ENCODE results near the gene PARD3B.

PARD3B gene

DNA sequence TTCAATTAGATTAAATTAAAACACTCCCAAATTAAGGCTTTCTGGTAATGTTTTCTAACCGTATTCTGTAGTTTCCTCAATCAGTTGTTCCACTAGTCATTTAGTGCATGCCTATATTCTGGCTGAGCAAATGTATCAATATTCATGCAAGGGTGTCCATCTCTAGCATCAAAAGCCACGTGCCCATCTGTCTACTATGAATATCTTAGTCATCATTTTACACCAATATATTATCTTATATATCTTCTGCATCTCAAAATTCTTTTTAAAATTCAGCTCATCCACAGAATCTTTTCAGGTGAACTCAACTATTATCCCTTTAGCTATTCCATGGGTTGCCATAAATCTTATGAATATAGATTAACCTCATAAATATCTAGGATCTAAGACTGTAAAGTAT is 488.2 kb downstream of the PARD3B start:
- no peak for DNase-seq (ENCODE audit: extremely low read depth in 1 of 2, low read depth in 1 of 2)

DNA sequence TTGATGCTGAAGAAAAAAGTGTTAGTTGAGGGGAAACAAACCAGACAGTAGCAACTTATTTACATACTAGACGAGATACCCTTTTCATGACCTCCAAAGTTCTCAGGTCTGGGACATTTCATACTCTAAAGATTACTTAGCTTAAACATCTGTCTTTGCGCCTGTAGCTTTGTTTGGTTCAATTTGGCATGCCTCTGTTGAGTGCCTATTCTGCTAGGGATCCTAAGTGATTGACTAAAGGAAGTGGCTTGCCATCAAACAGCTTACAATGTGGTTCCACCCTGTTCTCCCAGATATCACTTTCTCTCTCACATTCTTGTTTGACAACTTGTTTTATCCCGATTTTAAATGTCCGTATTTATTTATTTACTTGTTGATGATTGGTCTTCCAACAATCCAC is 488.8 kb downstream of the PARD3B start:
- DNase-seq (ENCODE audit: extremely low read depth in 1 of 2, low read depth in 1 of 2) = no peak

DNA sequence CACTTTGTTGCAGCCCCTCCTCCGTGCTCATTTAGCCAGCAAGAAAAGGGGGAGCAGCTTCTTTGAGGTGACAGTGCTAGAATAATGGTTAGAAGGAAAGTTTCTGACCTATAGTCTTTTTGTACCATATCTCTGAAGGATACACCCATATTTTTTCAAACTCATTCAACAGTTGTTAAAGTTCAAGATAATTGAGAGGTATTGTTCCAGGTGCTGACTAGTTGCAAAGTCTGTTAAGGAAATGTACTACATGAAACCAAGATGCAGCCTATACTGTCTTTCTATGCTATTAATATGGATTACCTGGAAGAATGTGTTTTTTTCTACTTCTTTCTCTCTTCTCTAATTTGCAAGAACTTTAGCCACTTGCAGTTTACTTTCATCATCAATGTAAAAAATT is 495.0 kb downstream of the PARD3B start:
- no peak for DNase-seq (ENCODE audit: extremely low read depth in 1 of 2, low read depth in 1 of 2)

DNA sequence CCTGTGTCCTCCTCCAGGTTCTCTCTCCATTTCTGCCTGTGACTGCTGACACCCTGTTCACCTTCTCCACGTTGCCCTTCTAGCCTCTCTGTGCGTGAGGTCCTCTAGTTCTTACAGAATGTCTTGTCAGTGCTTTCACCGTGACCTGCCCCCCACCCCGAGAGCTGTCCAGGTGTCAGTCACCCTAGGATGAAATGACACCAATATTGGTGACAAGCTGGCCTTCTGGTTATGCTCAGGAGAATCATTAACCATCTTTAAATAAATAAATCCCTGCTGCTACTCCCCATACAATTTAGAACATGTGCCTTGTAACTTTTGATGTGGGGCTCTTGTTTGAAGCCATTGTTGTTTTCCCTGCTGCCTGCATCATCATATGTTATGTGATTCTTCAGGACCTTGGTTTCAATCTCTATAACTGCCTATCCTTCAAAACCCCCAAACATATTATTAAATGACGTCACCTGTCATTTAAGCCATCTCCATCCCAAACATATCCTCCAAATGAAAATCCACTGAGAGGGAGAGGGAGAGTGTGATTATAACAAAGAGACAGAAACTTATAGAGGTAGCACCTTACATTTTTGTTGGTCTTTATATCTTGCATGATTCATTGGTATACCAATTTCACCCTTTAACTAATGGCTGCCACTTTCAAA is 496.3 kb downstream of the PARD3B start:
- DNase-seq (ENCODE audit: extremely low read depth in 1 of 2, low read depth in 1 of 2) = no peak

DNA sequence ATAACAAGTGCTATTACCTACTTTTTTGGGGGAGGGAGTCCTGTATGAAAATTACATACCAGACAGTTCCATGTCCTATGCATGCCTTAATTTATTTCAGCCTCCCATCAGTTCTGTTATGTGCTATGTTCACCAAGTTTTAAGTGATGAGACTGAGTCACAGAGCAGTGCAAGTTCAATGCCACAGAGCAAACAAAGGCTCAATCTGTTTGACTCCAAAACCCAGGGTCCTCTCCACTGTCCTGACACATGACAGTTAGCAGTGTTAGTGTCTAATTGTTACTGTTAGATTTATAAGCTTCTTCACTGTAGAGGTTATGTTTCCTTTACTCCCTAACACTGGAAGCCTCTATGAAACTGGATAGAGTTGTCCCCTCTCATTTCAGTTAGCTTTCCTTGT is 498.0 kb downstream of the PARD3B start:
- DNase-seq (ENCODE audit: extremely low read depth in 1 of 2, low read depth in 1 of 2) = no peak

DNA sequence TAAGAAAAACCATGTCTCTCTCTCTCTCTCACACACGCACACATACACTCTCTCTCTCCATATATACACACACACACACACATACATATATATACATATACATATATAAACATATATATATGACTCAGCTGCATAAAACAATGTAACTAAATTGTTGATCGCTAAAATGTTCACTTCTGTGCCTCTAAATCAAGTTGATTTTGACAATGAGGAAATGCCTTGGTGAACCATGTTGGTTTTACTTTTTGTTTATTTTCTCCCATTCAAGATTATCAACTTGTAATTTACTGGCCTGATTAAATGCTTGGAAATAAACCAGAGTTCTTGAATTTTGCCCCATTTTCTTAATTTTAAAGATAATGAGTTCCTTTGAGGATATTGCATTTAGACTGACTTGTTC is 500.4 kb downstream of the PARD3B start:
- no peak for DNase-seq (ENCODE audit: extremely low read depth in 1 of 2, low read depth in 1 of 2)

DNA sequence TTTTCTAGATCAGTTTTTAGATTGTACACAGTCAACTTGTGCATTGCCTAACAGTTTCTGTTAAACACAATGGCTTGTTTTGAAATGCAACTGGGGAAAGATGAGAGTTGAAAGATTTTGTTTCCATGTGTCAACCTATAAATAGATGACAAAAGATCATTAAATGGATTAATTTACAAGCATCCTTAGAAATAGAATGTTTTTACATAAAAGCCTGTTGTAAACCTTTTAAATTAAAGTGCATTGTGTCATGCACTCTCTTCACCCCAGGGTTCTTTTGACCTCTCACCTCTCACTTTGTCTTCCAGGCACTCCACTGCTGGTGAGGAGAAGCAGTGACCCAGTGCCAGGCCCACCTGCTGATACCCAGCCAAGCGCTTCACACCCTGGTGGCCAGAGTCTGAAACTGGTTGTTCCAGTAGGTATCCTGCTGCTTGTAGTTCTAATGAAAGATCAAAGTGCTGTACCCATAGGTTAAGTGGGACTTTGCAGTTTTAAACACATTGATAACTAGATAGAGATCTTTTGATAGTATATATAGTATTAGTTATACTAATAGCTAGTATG is 502.1 kb downstream of the PARD3B start:
- DNase-seq (ENCODE audit: extremely low read depth in 1 of 2, low read depth in 1 of 2) = no peak

DNA sequence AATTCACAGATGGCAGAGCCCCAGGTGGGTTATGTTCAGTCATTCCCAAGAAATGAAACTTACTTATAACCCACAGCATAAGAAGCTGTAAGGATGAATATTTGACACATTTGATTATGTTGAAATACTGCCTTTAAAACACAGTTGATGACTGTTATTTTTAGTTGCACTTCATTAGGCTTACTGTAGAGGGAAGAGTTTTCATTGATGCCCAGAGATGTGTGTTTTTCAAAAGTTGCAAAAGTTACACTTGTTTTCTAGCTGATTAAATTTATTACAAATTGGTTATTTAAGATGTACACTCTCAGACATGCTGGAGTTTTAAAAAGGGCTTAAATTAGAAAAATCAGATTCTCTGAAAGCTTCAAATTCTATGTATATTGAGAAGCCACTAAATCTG is 506.1 kb downstream of the PARD3B start:
- no peak for DNase-seq (ENCODE audit: extremely low read depth in 1 of 2, low read depth in 1 of 2)

DNA sequence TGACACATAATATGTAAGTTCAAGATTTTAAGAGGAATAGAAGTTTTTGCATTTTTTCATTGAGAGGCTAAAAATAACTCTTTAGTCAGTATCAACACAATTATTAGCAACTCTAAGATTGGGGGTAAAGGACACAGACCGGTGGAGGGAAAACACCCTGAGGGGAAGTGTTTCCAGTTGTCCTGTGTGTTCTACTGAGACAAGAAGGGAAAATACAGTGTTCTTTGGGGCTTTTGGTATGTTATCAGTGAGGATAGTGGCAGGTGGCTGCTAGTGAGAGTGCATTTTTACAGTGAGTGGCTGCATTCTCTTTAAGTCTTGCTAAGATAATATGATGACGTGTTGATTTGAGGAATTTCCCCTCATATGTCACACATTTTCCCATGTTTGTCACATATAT is 507.5 kb downstream of the PARD3B start:
- no peak for DNase-seq (ENCODE audit: extremely low read depth in 1 of 2, low read depth in 1 of 2)

DNA sequence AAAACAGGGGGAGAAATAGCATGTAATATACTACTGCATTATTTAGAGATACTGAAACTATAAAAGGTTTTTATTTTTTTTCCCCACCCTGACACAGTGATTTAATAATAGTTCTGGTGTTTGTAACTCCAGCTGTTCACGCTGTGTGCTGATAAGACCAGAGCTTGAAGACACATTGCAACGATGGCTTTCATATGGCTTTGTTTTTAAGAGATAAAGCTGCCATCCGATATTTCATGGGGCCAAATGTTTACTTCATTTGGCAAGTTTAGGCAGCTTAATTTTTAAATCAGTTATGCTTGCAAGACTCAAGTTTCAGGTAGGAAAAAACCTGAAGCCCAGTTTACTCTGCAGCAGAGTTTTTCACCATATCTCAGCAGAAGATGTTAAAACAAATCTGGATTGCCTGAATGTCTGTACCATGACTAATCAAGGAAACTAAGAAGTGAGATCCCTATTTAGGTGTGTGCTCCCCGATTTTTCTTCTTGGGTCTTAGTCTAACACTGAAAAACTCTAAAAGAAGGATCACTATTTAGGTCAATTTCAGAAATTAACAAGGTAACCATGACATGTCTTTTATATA is 508.6 kb downstream of the PARD3B start:
- no peak for DNase-seq (ENCODE audit: extremely low read depth in 1 of 2, low read depth in 1 of 2)

DNA sequence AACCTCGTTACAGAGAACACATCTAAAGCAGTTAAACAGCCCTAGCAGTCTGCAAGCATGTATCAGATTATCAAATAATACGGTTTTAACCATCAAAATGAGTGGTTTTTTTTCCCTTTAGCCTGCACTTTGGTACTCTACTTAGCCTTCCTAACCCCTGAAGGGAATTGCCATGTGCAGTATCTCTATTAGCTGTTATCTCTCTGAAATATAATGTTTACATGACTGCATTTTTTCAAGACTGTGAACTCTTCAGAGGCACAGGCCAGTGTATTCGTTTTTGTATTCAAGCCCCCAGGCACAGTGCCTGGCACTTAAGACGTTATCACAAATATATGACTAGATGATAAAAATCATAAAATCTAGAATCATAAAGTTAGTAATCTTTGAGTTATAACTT is 509.5 kb downstream of the PARD3B start:
- no peak for DNase-seq (ENCODE audit: extremely low read depth in 1 of 2, low read depth in 1 of 2)

DNA sequence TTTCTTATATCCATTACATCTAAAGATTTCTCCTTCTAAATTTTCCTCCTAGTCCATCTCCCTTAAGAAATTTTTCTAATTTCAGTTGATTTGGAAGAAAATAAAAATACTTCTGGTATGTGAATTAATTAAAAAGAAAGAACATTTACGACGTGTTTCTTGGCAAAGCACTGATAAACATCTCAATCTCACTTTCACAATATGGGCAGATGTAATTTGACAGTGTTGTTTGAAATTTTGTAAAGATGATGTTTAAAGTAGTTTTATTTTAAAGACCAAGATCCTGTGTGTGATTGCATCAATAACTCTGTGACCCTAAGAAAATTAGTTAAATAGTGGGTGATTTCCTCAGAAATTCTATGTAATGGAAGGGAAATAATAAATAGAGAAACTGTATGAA is 510.0 kb downstream of the PARD3B start:
- no peak for DNase-seq (ENCODE audit: extremely low read depth in 1 of 2, low read depth in 1 of 2)

DNA sequence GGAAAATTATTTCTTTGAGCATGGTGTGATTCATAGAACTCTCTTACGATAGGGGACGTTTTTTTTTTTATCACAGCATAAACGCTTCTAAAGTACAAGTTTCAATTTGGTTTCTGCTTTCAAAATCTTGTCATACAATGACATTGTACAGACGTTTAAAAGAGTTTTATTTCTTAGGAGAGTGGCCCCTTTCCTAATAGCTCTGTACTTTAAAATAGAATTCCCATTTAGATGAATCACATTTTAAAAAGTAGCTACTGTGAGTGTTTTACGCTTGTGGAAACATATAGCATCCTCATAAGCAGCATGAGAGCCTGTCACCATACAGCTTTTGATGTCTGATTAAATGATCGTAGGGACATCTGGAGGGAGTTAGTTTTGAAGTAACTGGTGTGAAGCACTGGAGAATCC is 510.9 kb downstream of the PARD3B start:
- DNase-seq (ENCODE audit: extremely low read depth in 1 of 2, low read depth in 1 of 2) = no peak

DNA sequence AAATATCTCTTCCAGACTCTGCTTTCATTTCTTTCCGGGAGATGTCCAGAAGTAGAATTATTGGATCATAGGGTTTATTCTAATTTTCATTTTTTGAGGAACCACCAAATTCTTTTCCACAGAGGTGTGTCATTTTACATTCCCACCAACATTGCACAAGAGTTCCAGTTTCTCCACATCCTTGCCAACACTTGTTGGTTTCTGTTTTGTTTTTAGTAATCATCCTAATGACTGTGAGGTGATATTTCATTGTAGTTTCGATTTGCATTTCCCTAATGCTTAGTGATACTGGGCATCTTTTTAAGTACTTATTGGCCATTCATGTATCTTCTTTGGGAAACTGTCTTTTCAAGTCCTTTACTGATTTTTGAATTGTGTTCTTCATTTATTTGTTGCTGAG is 513.1 kb downstream of the PARD3B start:
- no peak for DNase-seq (ENCODE audit: extremely low read depth in 1 of 2, low read depth in 1 of 2)

DNA sequence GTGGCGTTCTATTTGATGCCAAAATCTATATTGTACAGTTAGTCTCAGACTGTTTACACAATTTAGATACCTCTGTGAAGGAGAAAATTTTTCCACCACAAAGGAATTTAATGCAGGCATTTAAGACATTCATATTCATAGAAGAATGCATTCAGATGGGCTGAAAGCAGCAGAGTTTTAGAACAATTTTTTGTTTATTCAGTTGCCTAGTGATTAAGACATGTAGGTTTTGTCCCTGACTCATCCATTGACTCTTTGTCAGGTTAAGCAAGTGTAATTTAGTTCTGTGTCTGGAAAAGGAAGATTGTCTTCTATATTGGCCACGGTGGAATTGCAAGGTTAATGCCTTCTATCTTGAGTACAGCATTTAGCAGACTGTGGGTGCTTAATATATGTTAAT is 515.0 kb downstream of the PARD3B start:
- DNase-seq (ENCODE audit: extremely low read depth in 1 of 2, low read depth in 1 of 2) = no peak

DNA sequence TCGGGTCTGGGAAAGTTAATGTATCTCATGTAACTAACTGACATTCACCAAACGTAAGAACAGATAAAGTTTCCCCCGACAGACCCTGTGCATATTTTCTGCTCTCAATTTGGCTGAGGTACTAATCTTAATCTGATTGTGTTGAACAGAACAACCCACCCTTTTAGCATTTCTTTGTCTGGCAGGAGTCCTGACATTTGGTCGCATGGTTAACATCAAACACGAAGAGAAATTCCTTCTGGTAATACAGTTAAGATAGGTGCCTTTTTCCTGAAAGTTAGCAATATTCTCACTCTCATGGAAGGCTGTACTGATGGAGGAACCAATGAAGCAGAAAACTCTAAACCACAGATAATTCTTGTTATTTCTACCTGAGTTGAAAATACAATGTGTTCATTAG is 520.8 kb downstream of the PARD3B start:
- no peak for DNase-seq (ENCODE audit: extremely low read depth in 1 of 2, low read depth in 1 of 2)

DNA sequence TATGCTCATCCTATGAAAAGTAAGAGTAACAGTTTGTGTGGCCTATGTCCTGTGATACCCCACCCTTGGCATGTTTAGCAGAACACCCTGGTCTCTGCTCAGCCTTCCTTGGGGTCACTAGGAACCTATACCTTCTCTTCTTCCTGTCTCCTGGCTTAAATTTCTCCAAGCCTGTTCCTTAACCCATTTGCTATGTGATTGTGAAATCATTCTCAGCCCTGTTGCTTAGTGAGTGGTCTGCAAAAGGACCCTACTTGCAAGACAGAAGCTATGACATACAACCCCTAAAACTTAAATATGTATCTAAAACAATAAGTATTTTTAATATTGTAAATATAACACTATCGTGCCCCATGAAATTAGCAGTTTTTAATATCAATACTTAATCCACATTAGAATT is 524.7 kb downstream of the PARD3B start:
- no peak for DNase-seq (ENCODE audit: extremely low read depth in 1 of 2, low read depth in 1 of 2)

DNA sequence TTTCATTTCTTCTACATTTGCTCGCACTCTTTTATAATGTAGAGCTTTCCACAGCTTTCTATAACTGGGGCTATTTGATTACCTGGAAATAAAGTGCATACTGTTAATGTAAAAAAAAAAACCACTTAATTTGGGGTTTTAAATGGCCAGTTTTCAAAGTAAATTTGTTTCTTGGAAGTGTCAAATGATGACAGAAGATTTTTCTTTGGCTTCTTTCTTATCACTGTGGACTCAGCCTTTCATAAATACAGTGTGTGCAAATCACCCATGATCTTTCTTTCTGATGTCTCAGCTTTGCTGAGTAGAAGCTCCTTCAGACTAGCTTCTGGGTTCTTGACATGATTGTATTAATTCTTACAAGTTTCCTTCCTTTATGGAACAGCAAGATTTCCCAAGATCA is 525.6 kb downstream of the PARD3B start:
- DNase-seq (ENCODE audit: extremely low read depth in 1 of 2, low read depth in 1 of 2) = no peak

DNA sequence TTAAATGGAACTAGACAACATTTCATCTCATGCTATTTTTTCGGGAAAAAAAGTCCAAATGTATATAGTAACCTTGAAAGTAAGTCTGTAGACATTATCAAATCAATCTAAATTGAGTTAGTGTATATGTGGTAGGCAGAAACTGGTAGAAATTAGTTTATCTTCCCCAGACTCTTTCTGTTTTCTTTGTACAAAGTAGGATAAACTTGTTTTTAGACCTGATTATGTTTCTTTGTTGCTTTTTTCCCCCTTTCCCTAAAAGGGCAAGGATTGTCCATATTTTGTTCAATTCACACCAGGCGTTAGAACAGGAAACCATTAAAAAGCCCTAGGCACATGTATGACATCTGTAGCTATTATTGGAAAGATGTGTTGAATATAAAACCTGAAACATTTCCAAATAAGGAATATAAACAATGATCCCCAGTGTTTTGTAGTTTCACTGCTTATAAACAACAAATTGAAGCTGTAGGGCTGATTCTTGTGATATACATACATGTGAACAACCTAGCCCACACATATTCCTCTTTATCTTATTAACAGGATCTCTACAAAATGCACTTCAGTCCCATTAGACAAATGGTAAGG is 528.3 kb downstream of the PARD3B start:
- DNase-seq (ENCODE audit: extremely low read depth in 1 of 2, low read depth in 1 of 2) = no peak

DNA sequence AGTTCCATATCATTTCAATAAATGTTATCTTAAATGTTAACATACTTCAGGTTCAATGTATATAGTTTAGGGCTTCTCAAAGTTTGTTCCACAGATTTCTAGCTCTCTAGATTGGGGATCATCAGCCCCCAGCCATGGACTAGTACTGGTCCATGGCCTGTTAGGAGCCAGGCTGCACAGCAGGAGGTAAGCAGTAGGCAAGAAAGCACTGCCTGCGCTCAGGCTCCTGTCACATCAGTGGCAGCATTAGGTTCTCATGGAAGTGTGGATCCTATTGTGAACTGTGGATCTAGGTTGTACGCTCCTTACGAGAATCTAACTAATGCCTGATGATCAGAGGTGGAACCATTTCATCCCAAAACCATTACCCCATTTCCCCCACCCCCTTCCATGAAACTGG is 531.1 kb downstream of the PARD3B start:
- DNase-seq (ENCODE audit: extremely low read depth in 1 of 2, low read depth in 1 of 2) = no peak

DNA sequence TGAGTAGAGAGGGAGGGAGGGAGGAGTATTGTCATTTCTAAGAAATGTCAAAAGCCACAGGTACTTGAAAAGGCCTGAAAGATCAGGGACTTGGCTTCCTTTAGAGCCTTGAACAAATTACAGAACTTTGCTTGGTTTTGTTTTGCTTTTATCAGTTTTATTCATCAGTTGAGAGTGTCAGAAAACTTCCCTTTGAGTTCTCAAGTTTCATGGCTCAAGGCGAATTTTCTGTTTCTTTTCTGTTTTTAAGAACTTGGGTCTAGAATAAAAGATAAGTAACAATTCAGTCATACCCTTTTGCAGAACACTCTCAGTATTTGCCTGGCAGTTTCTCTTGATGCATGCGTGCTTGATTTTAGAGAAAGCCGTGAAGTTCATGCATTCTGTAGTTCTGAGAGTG is 531.9 kb downstream of the PARD3B start:
- DNase-seq (ENCODE audit: extremely low read depth in 1 of 2, low read depth in 1 of 2) = no peak

DNA sequence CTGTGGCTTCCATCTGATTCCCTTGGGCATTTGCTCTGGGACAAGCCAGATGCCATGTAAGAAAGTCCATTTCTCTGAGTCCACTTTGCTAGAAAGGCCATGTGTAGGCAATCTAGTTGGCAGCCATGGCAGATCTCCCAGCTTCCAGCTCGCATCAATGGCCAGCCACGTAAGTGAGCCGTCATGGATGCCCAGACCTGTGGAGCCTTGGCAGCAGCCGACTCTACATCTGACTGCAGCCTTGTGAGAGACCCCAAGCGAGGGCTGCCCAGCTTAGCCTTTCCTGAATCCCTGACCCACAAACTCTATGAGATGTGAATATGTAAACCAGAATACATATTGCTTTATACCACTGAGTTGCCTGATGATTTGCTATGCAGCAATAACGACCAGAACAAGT is 533.5 kb downstream of the PARD3B start:
- no peak for DNase-seq (ENCODE audit: extremely low read depth in 1 of 2, low read depth in 1 of 2)
